Panc1 (cell line): ENCODE data around the gene SOAT1.
A peak's percentile ranks its signal among the peaks of the same experiment; 100 is the strongest.

Source experiments
- CTCF ChIP-seq: fragments of 450-650 bp; IDR thresholded peaks from 2 replicates; pipeline ENCODE4 v1.5.1; 2017; ENCODE audit warnings: mild to moderate bottlenecking
- POLR2AphosphoS5 ChIP-seq: IDR thresholded peaks from 2 replicates; pipeline ENCODE4 v1.6.1; 2012; ENCODE audit warnings: mild to moderate bottlenecking, low read depth, low read length, moderate library complexity
- REST ChIP-seq, 2 experiments: IDR thresholded peaks; 2 replicates each; pipeline ENCODE4 v1.6.1; 2011 to 2012; ENCODE audit warnings: low read depth in 2 of 2, control low read depth in 1 of 2, low read length in 1 of 2, mild to moderate bottlenecking in 1 of 2, moderate library complexity in 1 of 2; ENCODE audit not compliant: insufficient read depth in 1 of 2
- SIN3A ChIP-seq: IDR thresholded peaks from 2 replicates; pipeline ENCODE4 v1.6.1; 2012; ENCODE audit warnings: low read depth, mild to moderate bottlenecking, low read length, moderate library complexity, borderline replicate concordance; ENCODE audit not compliant: insufficient read depth

- TF ChIP-seq POLR2AphosphoS5 = no peak
- TF ChIP-seq CTCF = no peak
- TF ChIP-seq REST (IDR thresholded peaks at IDR 0.05; ENCODE audit: insufficient read depth in 1 of 2, low read depth in 2 of 2, low read length in 1 of 2) = 0 out of 4 replicates have a peak, but pooled peaks of 1 of the 2 experiments have one; percentile 38
- no peak for TF ChIP-seq SIN3A
Measured at GRCh38 chr1:179283992-179284391, 9.6 kb upstream of the SOAT1 start.
